Ascending aorta (tissue), 2 donors: ENCODE data around the gene CLBA1. TPM values are rescaled to one million over a fixed set of nuclear protein-coding genes. Genes with fewer than 3 reads are reported as not detected.

ENCODE experiments used
- DNase-seq, 2 donors: peaks; one replicate each; pipeline ENCODE4 v3.0.0-alpha.2; 2019; ENCODE audit warnings: low spot score in 2 of 2
- H3K27ac ChIP-seq, 2 donors: fragments of 200-600 bp; sonication (generic); one replicate each; pipeline ENCODE4 v1.5.1; 2016 to 2017; ENCODE audit warnings: mild to moderate bottlenecking in 1 of 2
- H3K27me3 ChIP-seq: fragments of 200-600 bp; sonication (generic); one replicate; pipeline ENCODE4 v1.5.1; 2017
- H3K36me3 ChIP-seq, 2 donors: fragments of 200-600 bp; sonication (generic); one replicate each; pipeline ENCODE4 v1.5.1; 2016
- H3K4me1 ChIP-seq, 2 donors: fragments of 200-600 bp; sonication (generic); one replicate each; pipeline ENCODE4 v1.5.1; 2016 to 2017; ENCODE audit warnings: mild to moderate bottlenecking in 1 of 2
- H3K4me3 ChIP-seq, 2 donors: fragments of 200-600 bp; sonication (generic); one replicate each; pipeline ENCODE4 v1.5.1; 2016 to 2017; ENCODE audit warnings: mild to moderate bottlenecking in 1 of 2
- H3K9me3 ChIP-seq, 2 donors: fragments of 200-600 bp; sonication (generic); one replicate each; pipeline ENCODE4 v1.5.1; 2016
- intact Hi-C: fragments of 100-400 bp; cut with DNase I; formaldehyde crosslinking; loops from one replicate; pipeline ENCODE4 v1.15.1; 2023
- total RNA-seq: library from RNA; depleted of rRNA; stranded (reverse); fragments of >200 nt; gene quantifications from one replicate; pipeline ENCODE4 v1.1.0, GENCODE V29; 2016
- TF ChIP-seq, protein P1 (sequence below), 3 experiments: fragments of 200-600 bp in 2 of 3; fragments of 450-650 bp in 1 of 3; sonication (generic) in 2 of 3; IDR thresholded peaks; one replicate each; pipeline ENCODE4 v1.5.1; 2016 to 2019; ENCODE audit warnings: antibody characterized with exemption in 3 of 3, mild to moderate bottlenecking in 1 of 3, moderate library complexity in 1 of 3

CLBA1 gene
- total RNA-seq, 1 donor from 2014 or later, result 18.1 TPM

DNA sequence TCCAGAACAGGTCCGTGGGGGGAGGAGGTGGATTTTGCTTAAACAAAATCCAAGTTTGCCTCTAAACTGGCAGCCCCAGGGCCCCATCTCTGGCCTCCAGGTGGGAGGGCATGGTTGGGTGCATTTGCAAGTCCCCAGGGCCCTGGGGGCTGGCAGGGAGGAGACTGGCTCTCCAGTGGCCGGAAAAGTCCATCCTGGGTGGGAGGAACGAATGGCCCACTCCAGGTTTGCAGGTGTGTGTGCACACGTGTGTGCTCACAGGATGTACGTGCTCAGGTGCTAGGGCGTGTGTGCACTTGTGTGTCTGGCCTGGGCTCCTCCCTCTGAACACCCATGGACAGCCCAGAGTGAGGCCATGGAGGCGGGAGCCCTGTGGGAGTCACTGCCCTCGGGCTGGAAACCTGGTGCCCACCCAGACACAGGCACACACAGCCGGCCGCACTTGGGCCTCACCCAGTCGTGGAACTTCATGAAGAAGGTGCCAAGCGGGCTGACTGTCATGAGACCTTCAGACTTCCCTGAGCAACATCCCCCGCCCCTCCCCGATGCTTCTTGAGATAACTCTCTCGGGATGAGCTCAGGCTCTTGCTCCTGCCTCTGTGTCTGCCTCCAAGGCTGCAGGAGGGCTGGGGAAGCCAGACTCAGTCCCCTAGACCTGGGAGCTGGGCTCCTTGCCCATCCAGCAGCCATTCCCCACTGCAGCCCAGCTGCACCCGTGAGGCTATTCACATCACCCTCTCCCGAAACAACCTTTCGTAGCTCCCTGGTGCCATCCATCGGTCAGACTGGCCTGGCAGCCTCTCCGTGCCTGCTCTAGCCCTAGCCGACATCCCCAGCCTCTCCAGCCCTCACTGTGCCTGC, 16.8 kb upstream of the CLBA1 start:
- H3K27me3 ChIP-seq, result no peaks in the 10 kb centered on the region
- no peak for DNase-seq
- intact Hi-C loops, result no loop called here
- peaks cover 23 to 45% of the 10 kb centered on the region in 2 donors for H3K4me1 ChIP-seq
- no peaks in the 10 kb centered on the region for H3K9me3 ChIP-seq
- H3K4me3 ChIP-seq, result peak overlapping the region in 1 of 2 donors; percentile 62
- H3K36me3 ChIP-seq, result no peaks in the 10 kb centered on the region
- TF ChIP-seq, protein P1, sequence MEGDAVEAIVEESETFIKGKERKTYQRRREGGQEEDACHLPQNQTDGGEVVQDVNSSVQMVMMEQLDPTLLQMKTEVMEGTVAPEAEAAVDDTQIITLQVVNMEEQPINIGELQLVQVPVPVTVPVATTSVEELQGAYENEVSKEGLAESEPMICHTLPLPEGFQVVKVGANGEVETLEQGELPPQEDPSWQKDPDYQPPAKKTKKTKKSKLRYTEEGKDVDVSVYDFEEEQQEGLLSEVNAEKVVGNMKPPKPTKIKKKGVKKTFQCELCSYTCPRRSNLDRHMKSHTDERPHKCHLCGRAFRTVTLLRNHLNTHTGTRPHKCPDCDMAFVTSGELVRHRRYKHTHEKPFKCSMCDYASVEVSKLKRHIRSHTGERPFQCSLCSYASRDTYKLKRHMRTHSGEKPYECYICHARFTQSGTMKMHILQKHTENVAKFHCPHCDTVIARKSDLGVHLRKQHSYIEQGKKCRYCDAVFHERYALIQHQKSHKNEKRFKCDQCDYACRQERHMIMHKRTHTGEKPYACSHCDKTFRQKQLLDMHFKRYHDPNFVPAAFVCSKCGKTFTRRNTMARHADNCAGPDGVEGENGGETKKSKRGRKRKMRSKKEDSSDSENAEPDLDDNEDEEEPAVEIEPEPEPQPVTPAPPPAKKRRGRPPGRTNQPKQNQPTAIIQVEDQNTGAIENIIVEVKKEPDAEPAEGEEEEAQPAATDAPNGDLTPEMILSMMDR (IDR thresholded peaks at IDR 0.05), result peak in 1 of 3 experiments; percentile 31
- H3K27ac ChIP-seq, result peak overlapping the region; percentile 92 to 97

DNA sequence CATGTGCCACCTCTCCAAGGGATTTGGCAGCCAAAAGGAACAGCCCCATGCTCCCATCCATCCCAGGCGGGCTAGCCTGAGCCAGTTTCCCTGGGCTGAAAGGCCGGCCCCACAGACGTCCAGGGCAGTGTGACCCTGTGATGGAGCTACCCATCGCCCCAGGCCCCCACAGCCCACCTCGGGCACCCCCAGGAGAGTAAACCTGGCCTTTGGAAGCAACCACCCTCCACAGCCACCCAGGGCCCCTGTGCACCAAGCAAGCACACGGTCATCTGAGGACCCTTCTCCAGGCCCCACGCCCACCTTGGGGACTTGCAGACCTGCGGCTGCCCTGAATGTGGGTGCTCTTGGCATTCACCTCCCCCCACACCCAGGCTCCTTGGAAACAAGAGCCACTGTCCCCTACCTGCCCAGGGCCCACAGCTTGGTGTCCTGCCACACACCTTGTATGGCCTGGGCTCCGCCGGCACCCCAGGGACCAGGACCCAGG, 15.8 kb upstream of the CLBA1 start:
- H3K4me3 ChIP-seq, result no peak overlapping the region
- no peaks in the 10 kb centered on the region for H3K36me3 ChIP-seq
- intact Hi-C loops, result loop anchor here (5.0 to 10.0 kb wide), 4 partner anchors 142 to 333 kb away; partner anchors contain the start of genes BRF1, BTBD6 and INF2
- H3K4me1 ChIP-seq, result peaks cover 31 to 55% of the 10 kb centered on the region in 2 donors
- H3K27ac ChIP-seq, result peak overlapping the region; percentile 92 to 97
- DNase-seq, result no peak
- no peaks in the 10 kb centered on the region for H3K27me3 ChIP-seq
- no peaks in the 10 kb centered on the region for H3K9me3 ChIP-seq
- TF ChIP-seq, protein P1 (IDR thresholded peaks at IDR 0.05), result no peak

DNA sequence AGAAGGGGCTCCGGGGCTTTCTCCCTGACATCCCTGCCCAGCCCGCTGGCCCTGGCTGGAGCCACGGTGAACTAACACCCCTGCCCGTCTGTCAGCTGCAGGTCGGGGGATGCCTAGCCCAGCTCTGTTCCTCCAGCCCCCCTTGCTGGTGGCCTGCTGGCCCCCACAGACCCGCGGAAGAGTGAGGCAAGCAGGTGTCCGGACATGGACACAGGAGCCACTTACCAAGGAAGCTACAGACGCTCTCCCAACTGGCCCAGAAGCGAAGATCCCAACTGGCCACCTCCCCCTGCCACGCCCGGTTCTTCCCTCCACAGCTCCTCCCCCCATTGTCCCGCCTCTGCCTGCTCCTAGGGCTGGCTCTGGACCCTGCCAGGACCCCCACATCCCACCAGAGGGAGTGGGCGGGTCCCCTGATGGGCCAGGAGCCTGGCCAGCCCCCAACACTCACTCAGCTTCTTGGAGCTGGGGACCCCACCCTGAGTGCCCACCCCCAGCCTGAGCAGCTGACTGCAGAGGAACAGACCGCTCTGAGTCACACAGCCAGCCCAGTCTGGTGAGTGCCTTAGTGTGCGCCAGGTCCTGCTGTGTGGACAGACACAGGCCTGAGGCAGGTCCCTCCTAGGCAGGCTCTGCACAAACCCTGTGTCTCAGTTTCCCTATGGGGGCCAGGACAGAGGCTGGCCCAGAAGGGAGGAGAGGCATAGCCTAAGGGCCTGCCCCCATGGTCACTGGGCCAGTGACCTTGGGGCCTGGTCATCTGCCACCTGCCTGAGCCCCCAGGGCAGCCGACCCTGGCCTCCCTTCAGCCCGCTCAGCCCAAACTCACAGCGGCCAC, 15.1 kb upstream of the CLBA1 start:
- H3K27me3 ChIP-seq, result no peaks in the 10 kb centered on the region
- TF ChIP-seq, protein P1 (IDR thresholded peaks at IDR 0.05), result no peak
- H3K4me1 ChIP-seq, result peaks cover 32 to 61% of the 10 kb centered on the region in 2 donors
- DNase-seq, result peak in 1 of 2 donors; percentile 84
- H3K36me3 ChIP-seq, result no peaks in the 10 kb centered on the region
- H3K9me3 ChIP-seq, result no peaks in the 10 kb centered on the region
- no peak overlapping the region for H3K4me3 ChIP-seq
- H3K27ac ChIP-seq, result peak overlapping the region; percentile 92 to 97
- intact Hi-C loops, result loop anchor here (5.0 to 10.0 kb wide), 4 partner anchors 143 to 332 kb away; partner anchors contain the start of genes BRF1, BTBD6 and INF2

DNA sequence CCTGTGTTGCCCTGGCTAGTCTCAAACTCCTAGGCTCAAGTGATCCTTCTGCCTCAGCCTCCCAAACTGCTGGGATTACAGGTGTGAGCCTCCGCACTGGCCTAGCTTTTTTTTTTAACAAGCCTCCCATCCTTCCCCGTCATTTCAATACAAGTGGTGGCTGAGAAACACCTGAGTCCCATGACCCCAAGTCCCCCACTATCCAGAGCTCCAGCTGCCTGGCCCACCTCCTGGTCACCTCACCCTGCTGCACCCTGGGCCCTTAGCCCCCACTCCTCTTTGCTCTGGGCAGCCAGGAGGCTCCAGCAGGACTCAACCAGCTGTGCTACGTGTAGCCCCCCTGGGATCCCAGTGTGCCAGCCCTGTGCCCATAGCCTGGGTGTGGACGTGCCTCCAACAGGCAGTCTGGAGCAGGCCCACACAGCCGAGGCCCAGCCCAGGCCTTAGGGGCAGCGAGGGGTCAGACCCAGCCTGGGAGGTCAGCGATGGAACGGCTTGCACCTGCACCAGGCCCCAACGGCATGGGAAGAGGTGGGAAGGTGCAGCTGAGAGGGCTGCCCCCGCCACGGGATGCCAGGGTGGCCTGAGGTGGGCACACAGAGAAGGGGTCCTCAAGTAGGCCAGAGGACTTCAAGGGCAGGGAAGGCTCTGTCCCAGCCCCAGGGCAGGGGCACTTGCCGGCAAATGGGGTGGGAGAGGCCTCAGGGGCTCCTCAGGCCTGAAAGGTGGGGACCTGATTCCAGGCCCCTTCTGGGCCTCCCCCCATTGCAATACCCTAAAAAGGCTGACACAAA, 13.9 kb upstream of the CLBA1 start:
- Histone ChIP-seq H3K4me1 (peaks cover 36 to 70% of the 10 kb centered on the region in 2 donors), H3K9me3 (no peaks in the 10 kb centered on the region), H3K27ac (peak overlapping the region; percentile 92 to 97), H3K36me3 (no peaks in the 10 kb centered on the region), H3K27me3 (no peaks in the 10 kb centered on the region), H3K4me3 (no peak overlapping the region)
- TF ChIP-seq, protein P1 (IDR thresholded peaks at IDR 0.05), result no peak
- intact Hi-C loops, result loop anchor here (2.0 to 10.0 kb wide), 6 partner anchors 121 to 331 kb away; partner anchors contain the start of genes BRF1, BTBD6, INF2 and SIVA1
- DNase-seq, result no peak
